ENCODE results near the gene PM20D1.

PM20D1 gene

GRCh38 chr1:205842229-205842628, 7.7 kb downstream of the PM20D1 start:
- in situ Hi-C loops (cut with HindIII; ENCODE audit: low pct_ligation_motif_present, low sequenced_read_pairs), result no loop called here
- no peak overlapping the region for H3K27ac ChIP-seq
- TF ChIP-seq CTCF (IDR thresholded peaks at IDR 0.05; ENCODE audit: low read depth, low read length, missing control alignments), result no peak

GRCh38 chr1:205840146-205840923, 9.6 kb downstream of the PM20D1 start:
- no peak for DNase-seq
- in situ Hi-C loops (cut with HindIII; ENCODE audit: low pct_ligation_motif_present, low sequenced_read_pairs), result no loop called here

More at GRCh38 chr1:205842229-205842628, 7.7 kb downstream of the PM20D1 start:
- no peaks in the 10 kb centered on the region for H3K36me3 ChIP-seq (replicated peaks)
- no peaks in the 10 kb centered on the region for H3K27me3 ChIP-seq (replicated peaks)
- H3K4me3 ChIP-seq (ENCODE audit: low read depth, low read length), result no peak overlapping the region
- DNase-seq, result no peak

GRCh38 chr1:205837382-205837970, 12.5 kb downstream of the PM20D1 start:
- Histone ChIP-seq H3K27me3 (replicated peaks) (no peaks in the 10 kb centered on the region), H3K4me3 (ENCODE audit: low read depth, low read length) (no peak overlapping the region), H3K36me3 (replicated peaks) (no peaks in the 10 kb centered on the region), H3K27ac (no peak overlapping the region)
- no peak for TF ChIP-seq CTCF (IDR thresholded peaks at IDR 0.05; ENCODE audit: low read depth, low read length, missing control alignments)
- no peak for DNase-seq
- in situ Hi-C loops (cut with HindIII; ENCODE audit: low pct_ligation_motif_present, low sequenced_read_pairs), result no loop called here

More at GRCh38 chr1:205840146-205840923, 9.6 kb downstream of the PM20D1 start:
- Histone ChIP-seq H3K4me3 (ENCODE audit: low read depth, low read length) (no peak overlapping the region), H3K27ac (no peak overlapping the region), H3K27me3 (replicated peaks) (no peaks in the 10 kb centered on the region), H3K36me3 (replicated peaks) (no peaks in the 10 kb centered on the region)
- TF ChIP-seq CTCF (IDR thresholded peaks at IDR 0.05; ENCODE audit: low read depth, low read length, missing control alignments), result no peak

GRCh38 chr1:205834751-205835150, 15.2 kb downstream of the PM20D1 start:
- no peak for TF ChIP-seq CTCF (IDR thresholded peaks at IDR 0.05; ENCODE audit: low read depth, low read length, missing control alignments)

GRCh38 chr1:205832326-205832751, 17.6 kb downstream of the PM20D1 start:
- in situ Hi-C loops (cut with HindIII; ENCODE audit: low pct_ligation_motif_present, low sequenced_read_pairs), result no loop called here
- TF ChIP-seq CTCF (IDR thresholded peaks at IDR 0.05; ENCODE audit: low read depth, low read length, missing control alignments), result no peak
- peaks cover 17% of the 10 kb centered on the region for H3K27me3 ChIP-seq (replicated peaks)

More at GRCh38 chr1:205834751-205835150, 15.2 kb downstream of the PM20D1 start:
- in situ Hi-C loops (cut with HindIII; ENCODE audit: low pct_ligation_motif_present, low sequenced_read_pairs), result no loop called here
- H3K27me3 ChIP-seq (replicated peaks), result no peaks in the 10 kb centered on the region
- no peak for DNase-seq
- no peaks in the 10 kb centered on the region for H3K36me3 ChIP-seq (replicated peaks)
- H3K27ac ChIP-seq, result no peak overlapping the region
- H3K4me3 ChIP-seq (ENCODE audit: low read depth, low read length), result no peak overlapping the region

More at GRCh38 chr1:205832326-205832751, 17.6 kb downstream of the PM20D1 start:
- no peak for DNase-seq
- no peak overlapping the region for H3K27ac ChIP-seq
- H3K36me3 ChIP-seq (replicated peaks), result no peaks in the 10 kb centered on the region
- H3K4me3 ChIP-seq (ENCODE audit: low read depth, low read length), result no peak overlapping the region
